T-helper 17 cell (primary cell): ENCODE measurements around the gene IL1F10. TPM values are rescaled to one million over a fixed set of nuclear protein-coding genes. Genes with fewer than 3 reads are reported as not detected.

Source experiments
- ATAC-seq: fragments of 150-1000 bp; cut with Tn5 transposase; 2 replicates; pipeline ENCODE4 v1.10.0; 2021; ENCODE audit warnings: mild to moderate bottlenecking, moderate library complexity
- DNase-seq, 3 donors: peaks; one replicate each; pipeline versions ENCODE4 v3.0.0 to v3.0.0-alpha.2; 2020 to 2021
- H3K9me3 ChIP-seq: one replicate; pipeline ENCODE4 v1.7.0; 2013; ENCODE audit warnings: low read length, mild to moderate bottlenecking; ENCODE audit not compliant: control insufficient read depth, poor library complexity, severe bottlenecking
- H3K27ac Mint-ChIP-seq: one replicate; pipeline ENCODE4 v1.8.0; 2022; ENCODE audit warnings: mild to moderate bottlenecking, moderate library complexity, mixed read lengths
- H3K27me3 Mint-ChIP-seq: one replicate; pipeline ENCODE4 v1.8.0; 2022; ENCODE audit warnings: mixed read lengths
- H3K36me3 Mint-ChIP-seq: one replicate; pipeline ENCODE4 v1.8.0; 2022; ENCODE audit warnings: low read depth, mixed read lengths
- H3K4me1 Mint-ChIP-seq: one replicate; pipeline ENCODE4 v1.8.0; 2022; ENCODE audit warnings: mild to moderate bottlenecking, mixed read lengths
- H3K4me3 Mint-ChIP-seq: one replicate; pipeline ENCODE4 v1.8.0; 2022; ENCODE audit warnings: mild to moderate bottlenecking, moderate library complexity, mixed read lengths
- total RNA-seq, 4 donors: library from RNA in 2 of 4; stranded (reverse) in 2 of 4; gene quantifications; one replicate each; pipeline ENCODE4 v1.2.3 and lab custom pipeline; 2022 to 2026

Gene IL1F10
- total RNA-seq, 2 donors from 2014 or later: not detected

- Mint-ChIP-seq H3K4me1 (peaks cover 4% of the 10 kb centered on the region), H3K4me3 (no peak overlapping the region), H3K27ac (no peak overlapping the region), H3K36me3 (no peaks in the 10 kb centered on the region), H3K27me3 (peaks cover 10% of the 10 kb centered on the region)
- no peaks in the 10 kb centered on the region for H3K9me3 ChIP-seq
- no peak for DNase-seq
- ATAC-seq: no peak
Measured at GRCh38 chr2:113113807-113114206, 46.0 kb downstream of the IL1F10 start.

- H3K4me3 Mint-ChIP-seq: no peak overlapping the region
- H3K27me3 Mint-ChIP-seq: peaks cover 9% of the 10 kb centered on the region
- DNase-seq (no peak), ATAC-seq (no peak)
- H3K4me1 Mint-ChIP-seq: peaks cover 4% of the 10 kb centered on the region
- no peaks in the 10 kb centered on the region for H3K9me3 ChIP-seq
- H3K36me3 Mint-ChIP-seq: no peaks in the 10 kb centered on the region
- H3K27ac Mint-ChIP-seq: no peak overlapping the region
Measured at GRCh38 chr2:113114224-113114945, 46.6 kb downstream of the IL1F10 start.

GRCh38 chr2:113114996-113115395, 47.2 kb downstream of the IL1F10 start:
- no peak for DNase-seq
- H3K27ac Mint-ChIP-seq: no peak overlapping the region
- H3K36me3 Mint-ChIP-seq: no peaks in the 10 kb centered on the region
- H3K9me3 ChIP-seq: no peaks in the 10 kb centered on the region
- peaks cover 4% of the 10 kb centered on the region for H3K4me1 Mint-ChIP-seq
- ATAC-seq: no peak
- H3K27me3 Mint-ChIP-seq: peaks cover 5% of the 10 kb centered on the region
- H3K4me3 Mint-ChIP-seq: no peak overlapping the region

- H3K36me3 Mint-ChIP-seq: no peaks in the 10 kb centered on the region
- DNase-seq (no peak), ATAC-seq (peak; percentile 68)
- peaks cover 3% of the 10 kb centered on the region for H3K27me3 Mint-ChIP-seq
- H3K4me3 Mint-ChIP-seq: peak overlapping the region; percentile 57
- no peaks in the 10 kb centered on the region for H3K9me3 ChIP-seq
- no peak overlapping the region for H3K27ac Mint-ChIP-seq
- peaks cover 6% of the 10 kb centered on the region for H3K4me1 Mint-ChIP-seq
Measured at GRCh38 chr2:113116100-113116958, 48.6 kb downstream of the IL1F10 start.

- ATAC-seq: no peak
- no peaks in the 10 kb centered on the region for H3K9me3 ChIP-seq
- Mint-ChIP-seq H3K27ac (no peak overlapping the region), H3K36me3 (no peaks in the 10 kb centered on the region), H3K4me1 (peaks cover 6% of the 10 kb centered on the region), H3K27me3 (peaks cover 13% of the 10 kb centered on the region), H3K4me3 (no peak overlapping the region)
- no peak for DNase-seq
Measured at GRCh38 chr2:113117541-113118262, 49.9 kb downstream of the IL1F10 start.

- no peak overlapping the region for H3K27ac Mint-ChIP-seq
- H3K4me3 Mint-ChIP-seq: no peak overlapping the region
- peaks cover 6% of the 10 kb centered on the region for H3K4me1 Mint-ChIP-seq
- ATAC-seq (no peak), DNase-seq (no peak)
- no peaks in the 10 kb centered on the region for H3K9me3 ChIP-seq
- peaks cover 13% of the 10 kb centered on the region for H3K27me3 Mint-ChIP-seq
- H3K36me3 Mint-ChIP-seq: no peaks in the 10 kb centered on the region
Measured at GRCh38 chr2:113118263-113118657, 50.5 kb downstream of the IL1F10 start.

- no peak overlapping the region for H3K27ac Mint-ChIP-seq
- H3K4me3 Mint-ChIP-seq: no peak overlapping the region
- H3K36me3 Mint-ChIP-seq: no peaks in the 10 kb centered on the region
- DNase-seq (no peak), ATAC-seq (no peak)
- H3K4me1 Mint-ChIP-seq: peaks cover 10% of the 10 kb centered on the region
- no peaks in the 10 kb centered on the region for H3K9me3 ChIP-seq
- peaks cover 17% of the 10 kb centered on the region for H3K27me3 Mint-ChIP-seq
Measured at GRCh38 chr2:113119111-113119510, 51.3 kb downstream of the IL1F10 start.

- Mint-ChIP-seq H3K36me3 (no peaks in the 10 kb centered on the region), H3K27me3 (peaks cover 20% of the 10 kb centered on the region), H3K4me3 (no peak overlapping the region), H3K4me1 (peaks cover 16% of the 10 kb centered on the region), H3K27ac (no peak overlapping the region)
- ATAC-seq: no peak
- H3K9me3 ChIP-seq: no peaks in the 10 kb centered on the region
- no peak for DNase-seq
Measured at GRCh38 chr2:113120861-113121260, 53.1 kb downstream of the IL1F10 start.

GRCh38 chr2:113122364-113122763, 54.6 kb downstream of the IL1F10 start:
- H3K4me3 Mint-ChIP-seq: no peak overlapping the region
- peaks cover 20% of the 10 kb centered on the region for H3K27me3 Mint-ChIP-seq

GRCh38 chr2:113123726-113124125, 56.0 kb downstream of the IL1F10 start:
- H3K4me3 Mint-ChIP-seq: no peak overlapping the region
- H3K4me1 Mint-ChIP-seq: peaks cover 12% of the 10 kb centered on the region

More at GRCh38 chr2:113122364-113122763, 54.6 kb downstream of the IL1F10 start:
- ATAC-seq (no peak), DNase-seq (no peak)
- H3K9me3 ChIP-seq: no peaks in the 10 kb centered on the region
- peaks cover 14% of the 10 kb centered on the region for H3K4me1 Mint-ChIP-seq
- H3K27ac Mint-ChIP-seq: no peak overlapping the region
- H3K36me3 Mint-ChIP-seq: no peaks in the 10 kb centered on the region

GRCh38 chr2:113124181-113124961, 56.6 kb downstream of the IL1F10 start:
- DNase-seq (no peak), ATAC-seq (no peak)
- H3K9me3 ChIP-seq: no peaks in the 10 kb centered on the region
- Mint-ChIP-seq H3K4me1 (peaks cover 12% of the 10 kb centered on the region), H3K27me3 (peaks cover 20% of the 10 kb centered on the region), H3K27ac (no peak overlapping the region), H3K4me3 (no peak overlapping the region), H3K36me3 (no peaks in the 10 kb centered on the region)

More at GRCh38 chr2:113123726-113124125, 56.0 kb downstream of the IL1F10 start:
- Mint-ChIP-seq H3K27me3 (peaks cover 20% of the 10 kb centered on the region), H3K36me3 (no peaks in the 10 kb centered on the region), H3K27ac (no peak overlapping the region)
- ATAC-seq (no peak), DNase-seq (no peak)
- no peaks in the 10 kb centered on the region for H3K9me3 ChIP-seq
